MV-4-11 (cell line): ENCODE data around the gene PLA2G4C.

Experiments
- DNase-seq: peaks from one replicate; lab custom pipeline; 2025; lab: John Stamatoyannopoulos, UW

Gene PLA2G4C

DNA sequence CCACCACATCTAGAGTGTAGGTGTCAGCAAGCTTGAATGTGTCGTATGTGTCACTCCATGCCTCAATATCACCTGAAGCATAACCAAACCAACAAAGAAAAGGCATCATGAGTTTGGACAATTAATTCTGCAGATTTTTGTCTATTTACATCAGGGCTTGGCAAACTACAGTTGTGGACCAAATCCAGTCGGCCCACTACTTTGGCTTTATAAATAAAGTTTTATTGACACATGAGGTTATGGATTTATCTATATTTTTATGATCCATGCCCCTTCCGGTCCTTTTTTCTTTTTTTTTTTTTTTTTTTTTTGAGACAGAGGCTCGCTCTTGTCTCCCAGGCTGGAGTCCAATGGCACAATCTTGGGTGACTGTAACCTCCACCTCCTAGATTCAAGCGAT lies 57.5 kb downstream of the PLA2G4C start:
- DNase-seq: no peak

DNA sequence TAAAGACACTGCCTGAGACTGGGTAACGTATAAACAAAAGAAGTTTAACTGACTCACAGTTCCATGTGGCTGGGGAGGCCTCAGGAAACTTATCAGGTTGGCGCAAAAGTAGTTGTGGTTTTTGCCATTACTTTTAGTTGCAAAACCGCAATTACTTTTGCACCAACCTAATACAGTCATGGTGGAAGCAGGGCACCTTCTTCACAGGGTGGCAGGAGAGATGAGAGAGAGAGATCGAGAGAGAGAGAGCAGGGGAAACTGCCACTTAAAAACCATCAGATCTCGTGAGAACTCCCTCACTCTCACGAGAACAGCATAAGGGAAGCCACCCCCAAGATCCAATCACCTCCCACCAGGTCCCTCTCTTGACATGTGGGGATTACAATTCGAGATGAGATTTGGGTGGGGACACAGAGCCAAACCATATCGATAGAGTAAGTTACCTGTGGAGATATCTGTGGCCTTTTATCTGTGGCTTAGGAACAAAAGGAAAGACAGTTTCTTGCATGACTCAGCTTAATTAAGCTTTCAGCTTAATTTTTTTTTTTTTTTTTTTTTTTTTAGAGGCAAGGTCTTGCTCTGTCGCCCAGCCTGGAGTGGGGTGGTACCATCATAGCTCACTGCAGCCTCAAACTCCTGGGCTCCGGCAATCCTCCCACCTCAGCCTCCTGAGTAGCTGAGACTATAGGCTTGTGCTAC lies 59.1 kb downstream of the PLA2G4C start:
- no peak for DNase-seq

DNA sequence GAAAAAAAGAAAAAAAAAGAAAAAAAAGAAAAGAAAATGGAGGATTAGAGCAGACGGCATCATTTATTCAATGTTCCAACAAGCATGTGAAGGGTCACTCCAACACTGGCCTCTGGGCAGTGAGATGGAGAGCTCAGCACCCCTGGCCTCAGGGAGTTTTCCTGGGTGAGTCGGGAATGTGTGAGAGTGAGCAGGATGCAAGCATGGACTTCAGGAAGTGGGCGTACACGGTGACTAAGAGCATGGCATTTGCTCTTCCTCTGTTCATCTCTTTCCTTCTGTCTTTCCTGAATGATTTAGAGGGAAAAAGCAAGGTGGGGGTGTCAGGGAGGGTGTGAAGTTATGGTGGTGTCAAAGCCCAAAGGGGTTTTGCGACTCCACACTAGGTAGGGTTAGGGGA lies 66.1 kb downstream of the PLA2G4C start:
- DNase-seq: no peak

DNA sequence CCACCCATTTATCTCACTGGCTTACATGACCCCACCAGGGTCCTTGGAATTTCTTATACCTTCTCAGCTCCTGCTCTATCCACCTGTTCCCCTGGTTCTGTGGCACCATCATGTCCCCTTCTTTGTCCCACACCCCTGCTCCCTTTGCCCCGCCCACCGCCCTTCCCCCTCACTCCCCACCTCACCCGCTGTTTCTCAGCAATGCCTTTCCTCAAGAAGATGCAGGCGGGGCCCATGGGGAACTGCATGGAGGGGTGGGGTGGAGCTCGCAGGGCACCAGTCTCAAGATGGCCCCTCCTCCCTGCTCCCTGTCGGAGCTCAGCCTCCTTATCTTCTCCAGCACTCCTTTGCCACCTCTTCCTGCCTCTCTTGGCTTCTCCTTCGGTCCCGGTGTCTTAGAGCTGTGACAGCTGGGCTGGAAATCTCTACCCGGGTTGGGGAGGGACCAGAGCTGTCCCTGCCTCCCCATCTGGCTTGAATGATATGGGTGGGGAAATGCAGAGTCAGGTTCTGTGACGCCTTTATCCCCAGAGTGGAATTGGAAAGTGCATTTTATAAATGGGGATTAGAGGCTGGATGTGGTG lies 66.8 kb downstream of the PLA2G4C start, which contains the start of gene CABP5:
Gene CABP5 (minus strand): TSS at position 405 of the 584 bp plus-strand sequence. CDS start 157 bp downstream, at position 248.
- no peak for DNase-seq

GRCh38 chr19:48041877-48042580 lies 68.6 kb downstream of the PLA2G4C start:
- DNase-seq: no peak

DNA sequence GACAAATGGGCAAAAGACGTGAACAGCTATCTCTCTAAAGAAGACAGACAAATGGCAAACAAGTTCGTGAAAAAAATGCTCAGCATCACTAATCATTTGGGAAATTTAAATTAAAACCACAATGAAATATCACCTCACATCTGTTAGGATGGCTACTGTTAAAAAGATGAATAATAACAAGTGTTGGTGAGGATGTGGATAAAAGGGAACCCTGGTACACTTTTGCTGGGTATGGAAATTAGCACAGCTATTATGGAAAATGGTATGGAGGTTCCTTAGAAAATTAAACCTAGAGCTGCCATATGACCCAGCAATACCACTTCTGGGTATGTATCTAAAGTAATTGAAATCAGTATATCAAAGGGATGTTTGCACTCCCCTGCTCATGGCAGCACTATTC lies 73.9 kb downstream of the PLA2G4C start:
- no peak for DNase-seq

DNA sequence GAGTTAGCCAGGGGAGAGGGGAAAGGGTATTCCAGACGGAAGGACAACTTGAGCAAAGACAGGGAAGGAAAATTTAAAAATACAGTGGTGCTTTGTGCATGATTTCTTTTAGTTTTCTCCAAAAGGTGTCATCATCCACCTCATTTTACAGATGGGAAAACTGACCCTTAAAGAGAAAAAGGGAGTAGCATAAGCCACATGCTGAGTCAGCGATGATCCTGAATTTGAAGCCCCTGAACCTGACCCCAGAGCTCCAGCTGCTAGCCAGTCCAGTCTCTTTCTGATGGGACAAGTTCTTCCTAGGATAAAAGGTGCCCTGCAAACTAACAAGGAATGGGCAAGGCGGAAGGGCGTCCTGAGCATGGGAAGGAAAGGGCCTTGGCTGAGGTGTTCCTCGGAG lies 77.0 kb downstream of the PLA2G4C start:
- no peak for DNase-seq

GRCh38 chr19:48030073-48030472 lies 80.5 kb downstream of the PLA2G4C start:
- no peak for DNase-seq

GRCh38 chr19:48029431-48029830 lies 81.2 kb downstream of the PLA2G4C start:
- no peak for DNase-seq

DNA sequence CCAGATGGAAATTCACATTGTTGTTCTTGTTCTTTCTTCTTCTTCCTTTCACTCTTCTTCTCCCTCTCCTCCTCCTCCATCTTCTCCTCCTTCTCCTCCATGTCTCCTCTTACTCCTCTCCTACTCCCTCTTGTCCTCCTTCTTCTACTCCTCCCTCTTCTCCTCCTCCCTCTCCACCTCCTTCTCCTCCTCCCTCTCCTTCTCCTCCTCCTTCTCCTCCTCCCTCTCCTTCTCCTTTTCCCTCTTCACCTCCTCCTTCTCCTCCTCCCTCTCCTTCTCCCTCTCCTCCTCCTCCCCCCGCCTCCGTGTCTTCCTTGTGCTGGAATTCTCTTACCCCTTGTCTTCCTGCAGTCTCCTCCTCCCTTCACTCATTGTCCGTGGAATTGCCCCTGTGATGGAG lies 85.1 kb downstream of the PLA2G4C start:
- no peak for DNase-seq

DNA sequence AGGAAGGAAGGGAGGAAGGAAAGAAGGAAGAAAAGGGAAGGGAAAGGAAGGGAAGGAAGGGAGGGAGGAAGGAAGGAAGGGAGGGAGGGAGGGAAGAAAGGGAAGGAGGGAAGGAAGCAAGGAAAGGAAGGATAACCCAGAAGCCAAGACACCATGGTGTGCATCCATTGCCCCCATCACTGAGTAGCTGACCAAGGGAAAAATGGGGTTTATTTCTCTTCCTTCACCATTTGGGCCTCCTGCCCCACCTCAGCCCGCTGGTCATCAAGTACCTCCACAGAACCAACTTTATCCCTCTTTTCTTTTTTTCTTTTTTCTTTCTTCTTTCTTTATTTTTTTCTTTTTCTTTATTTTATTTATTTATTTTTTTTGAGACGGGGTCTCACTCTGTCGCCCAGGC lies 87.1 kb downstream of the PLA2G4C start:
- DNase-seq: no peak

DNA sequence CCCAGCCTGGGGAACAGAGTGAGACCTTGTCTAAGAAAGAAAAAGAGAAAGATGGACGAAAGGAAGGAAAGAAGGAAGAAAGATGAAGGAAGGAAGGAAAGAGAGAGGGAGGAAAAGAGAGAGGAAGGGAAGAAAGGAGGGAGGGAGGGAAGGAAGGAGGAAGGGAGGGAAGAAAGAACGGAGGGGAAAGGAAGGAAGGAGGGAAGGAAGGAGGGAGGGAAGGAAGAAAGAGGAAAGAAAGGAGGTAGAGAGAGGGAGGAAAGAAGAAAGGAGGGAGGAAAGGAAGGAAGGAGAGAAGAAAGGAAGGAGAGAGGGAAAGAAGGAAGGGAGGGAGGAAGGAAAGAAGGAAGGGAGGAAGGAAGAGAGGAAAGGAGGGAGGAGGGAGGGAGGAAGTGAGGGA lies 87.6 kb downstream of the PLA2G4C start:
- no peak for DNase-seq

DNA sequence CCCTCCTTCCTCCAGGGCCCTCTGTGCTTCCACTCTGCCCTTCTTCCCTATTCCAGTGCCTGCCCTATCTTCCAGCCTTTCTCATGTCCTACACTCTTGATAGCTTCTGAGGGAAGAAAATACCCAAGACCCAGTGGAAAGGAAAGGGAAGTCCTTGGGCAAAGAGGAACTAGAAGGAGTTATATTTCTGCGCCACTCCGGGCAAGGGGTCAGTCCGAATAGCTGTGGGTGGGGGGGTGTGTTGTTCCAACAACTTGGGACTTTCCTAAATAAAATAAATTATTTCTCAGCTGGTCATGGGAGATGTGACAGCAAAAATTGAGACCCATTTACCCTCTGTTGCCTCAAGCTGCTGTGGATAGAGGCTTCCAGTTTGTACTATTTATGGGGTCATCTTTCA lies 89.9 kb downstream of the PLA2G4C start:
- no peak for DNase-seq

DNA sequence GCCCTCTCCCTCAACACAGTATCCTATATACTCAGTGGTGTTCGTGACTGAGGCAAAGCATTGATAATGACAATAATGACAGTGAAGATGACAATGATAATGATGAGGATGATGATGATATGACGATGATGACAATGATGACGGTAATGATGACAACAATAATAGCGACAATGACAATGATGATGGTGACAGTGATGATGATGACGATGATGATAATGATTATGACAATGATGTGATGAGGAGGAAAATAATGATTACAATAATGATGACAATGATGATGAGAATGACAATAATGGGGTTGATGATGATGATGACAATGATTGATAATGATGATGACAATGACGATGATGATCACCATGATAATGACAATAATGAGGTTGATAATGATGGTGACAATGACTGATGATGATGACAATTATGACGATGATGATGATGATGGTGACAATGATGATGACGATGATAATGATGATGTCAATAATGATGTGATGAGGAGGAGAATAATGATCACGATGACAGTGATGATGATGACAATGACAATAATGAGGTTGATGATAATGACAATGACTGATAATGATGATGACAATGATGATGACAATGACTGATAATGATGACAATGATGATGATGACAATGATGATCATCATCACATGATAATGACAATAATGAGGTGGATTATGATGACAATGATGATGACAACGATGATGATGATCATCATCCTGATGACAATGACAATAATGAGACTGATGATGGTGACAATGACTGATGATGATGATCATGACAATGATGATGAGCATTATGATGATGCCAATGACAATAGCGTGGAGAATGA lies 99.5 kb downstream of the PLA2G4C start:
- no peak for DNase-seq

- no peak for DNase-seq
These were observed 103.9 kb downstream of the PLA2G4C start for GRCh38 chr19:48006762-48007161.

DNA sequence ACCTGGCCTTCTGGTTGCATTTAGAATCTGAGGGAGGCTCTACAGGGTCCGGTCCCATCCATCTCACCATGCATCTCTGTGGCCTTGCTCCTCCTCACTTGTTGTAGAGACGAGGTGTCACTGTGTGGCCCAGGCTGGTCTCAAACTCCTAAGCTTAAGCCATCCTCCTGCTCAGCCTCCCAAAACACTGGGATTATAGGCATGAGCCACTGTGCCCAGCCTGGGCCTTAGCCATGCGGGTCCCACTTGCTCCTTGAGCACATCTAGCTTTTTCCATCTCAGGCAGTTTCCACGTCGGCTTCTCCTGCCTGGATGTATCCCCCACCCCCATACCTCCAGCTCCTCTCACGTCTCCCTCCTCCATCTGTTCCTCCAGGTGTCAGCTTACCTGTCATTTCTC lies 106.4 kb downstream of the PLA2G4C start:
- no peak for DNase-seq

GRCh38 chr19:48000846-48001245 lies 109.8 kb downstream of the PLA2G4C start:
- DNase-seq: no peak

GRCh38 chr19:47998800-47999199 lies 111.8 kb downstream of the PLA2G4C start:
- DNase-seq: no peak
